ENCODE data around the gene TFAP2E.

DNA sequence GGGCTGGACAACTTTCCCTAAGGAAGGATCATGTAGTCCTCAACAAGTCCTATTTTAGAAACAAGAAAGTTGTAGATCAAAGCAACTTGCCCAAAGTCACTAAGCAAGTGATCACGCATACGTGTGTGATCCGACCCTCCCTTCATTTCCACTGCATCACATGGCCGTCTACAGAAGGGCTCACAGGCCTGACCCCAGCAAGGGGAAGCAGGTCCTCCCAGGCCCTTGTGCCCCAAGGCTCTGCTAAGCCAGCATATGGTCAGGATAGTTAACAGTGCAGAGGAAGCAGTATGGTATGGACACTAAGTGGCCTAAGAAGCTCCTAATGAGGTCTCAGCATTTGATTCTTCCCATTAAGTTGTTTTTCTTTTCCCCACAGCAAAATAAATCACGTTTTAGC is 24.8 kb downstream of the TFAP2E start:
- no peak for TF ChIP-seq GATA3 (IDR thresholded peaks at IDR 0.05; ENCODE audit: low read depth, low read length)
- TF ChIP-seq GATA2 (IDR thresholded peaks at IDR 0.05; ENCODE audit: low read depth, low read length) = no peak
